ENCODE data around the gene FMNL1. TPM values are rescaled to one million over a fixed set of nuclear protein-coding genes. Genes with fewer than 3 reads are reported as not detected.

Gene FMNL1
- total RNA-seq, 4 donors from 2014 or later = 9.3 to 45.4 (median 15.8) TPM

GRCh38 chr17:45253879-45254278, 32.2 kb downstream of the FMNL1 start:
- H3K4me1 ChIP-seq = peaks cover 0 to 8% (median 5%) of the 10 kb centered on the region in 4 donors
- H3K27ac ChIP-seq = peak overlapping the region in 1 of 4 donors; percentile 46
- DNase-seq = no peak
- H3K27me3 ChIP-seq = no peaks in the 10 kb centered on the region
- no peak overlapping the region for H3K4me3 ChIP-seq
- no peaks in the 10 kb centered on the region for H3K36me3 ChIP-seq
- H3K9me3 ChIP-seq = no peaks in the 10 kb centered on the region
- TF ChIP-seq CTCF (IDR thresholded peaks at IDR 0.05) (no peak), POLR2A (IDR thresholded peaks at IDR 0.05) (no peak)

GRCh38 chr17:45255358-45255757, 33.7 kb downstream of the FMNL1 start:
- Histone ChIP-seq H3K9me3 (no peaks in the 10 kb centered on the region), H3K4me1 (peaks cover 0 to 3% (median 0%) of the 10 kb centered on the region in 4 donors), H3K27me3 (no peaks in the 10 kb centered on the region), H3K27ac (no peak overlapping the region), H3K36me3 (no peaks in the 10 kb centered on the region), H3K4me3 (no peak overlapping the region)
- DNase-seq = no peak
- TF ChIP-seq POLR2A (IDR thresholded peaks at IDR 0.05) (no peak), CTCF (IDR thresholded peaks at IDR 0.05) (no peak)

- Histone ChIP-seq H3K27me3 (no peaks in the 10 kb centered on the region), H3K4me1 (peaks cover 0 to 3% (median under 1%) of the 10 kb centered on the region in 4 donors), H3K36me3 (no peaks in the 10 kb centered on the region), H3K27ac (no peak overlapping the region), H3K9me3 (no peaks in the 10 kb centered on the region), H3K4me3 (no peak overlapping the region)
- no peak for TF ChIP-seq POLR2A (IDR thresholded peaks at IDR 0.05)
- TF ChIP-seq CTCF (IDR thresholded peaks at IDR 0.05) = peak in 1 of 6 experiments; percentile 9
- no peak for DNase-seq
Observed at GRCh38 chr17:45256114-45256966, 34.7 kb downstream of the FMNL1 start.

GRCh38 chr17:45257115-45257514, 35.4 kb downstream of the FMNL1 start:
- no peaks in the 10 kb centered on the region for H3K9me3 ChIP-seq
- no peak for TF ChIP-seq POLR2A (IDR thresholded peaks at IDR 0.05)
- no peak for TF ChIP-seq CTCF (IDR thresholded peaks at IDR 0.05)
- no peak overlapping the region for H3K27ac ChIP-seq
- no peaks in the 10 kb centered on the region for H3K36me3 ChIP-seq
- DNase-seq = no peak
- peaks cover 0 to 8% (median 1%) of the 10 kb centered on the region in 4 donors for H3K4me1 ChIP-seq
- no peak overlapping the region for H3K4me3 ChIP-seq
- H3K27me3 ChIP-seq = no peaks in the 10 kb centered on the region

GRCh38 chr17:45258981-45259380, 37.3 kb downstream of the FMNL1 start:
- no peak overlapping the region for H3K27ac ChIP-seq
- TF ChIP-seq CTCF (IDR thresholded peaks at IDR 0.05) = no peak
- TF ChIP-seq POLR2A (IDR thresholded peaks at IDR 0.05) = no peak
- no peak overlapping the region for H3K4me3 ChIP-seq
- DNase-seq = no peak
- no peaks in the 10 kb centered on the region for H3K9me3 ChIP-seq
- no peaks in the 10 kb centered on the region for H3K27me3 ChIP-seq
- H3K4me1 ChIP-seq = peaks cover 0 to 18% (median 12%) of the 10 kb centered on the region in 4 donors
- H3K36me3 ChIP-seq = peaks cover 0 to 9% (median 0%) of the 10 kb centered on the region in 3 donors
